Gastroesophageal sphincter (tissue), 3 donors: Measurements from ENCODE around the gene CAMK1D.
"Not testable (repeated sequence)": the region's sequence is repeated elsewhere in the genome, so short reads cannot be mapped to it uniquely, and the experiment has no call there.

ENCODE experiments used
- CTCF ChIP-seq, 4 experiments: fragments of 200-600 bp in 2 of 4; fragments of 450-650 bp in 2 of 4; sonication (generic) in 1 of 4; IDR thresholded peaks; one replicate each; pipeline ENCODE4 v1.5.1; 2017 to 2019; ENCODE audit warnings: antibody characterized with exemption in 4 of 4, mild to moderate bottlenecking in 2 of 4, moderate library complexity in 2 of 4
- POLR2A ChIP-seq, 2 donors: fragments of 450-650 bp; IDR thresholded peaks; one replicate each; pipeline ENCODE4 v1.6.1; 2017; ENCODE audit warnings: antibody characterized with exemption in 2 of 2, mild to moderate bottlenecking in 2 of 2, moderate library complexity in 1 of 2
- POLR2AphosphoS5 ChIP-seq: sonication (generic); formaldehyde crosslinking; IDR thresholded peaks from one replicate; pipeline ENCODE4 v1.6.1; 2017; ENCODE audit warnings: antibody characterized with exemption

DNA sequence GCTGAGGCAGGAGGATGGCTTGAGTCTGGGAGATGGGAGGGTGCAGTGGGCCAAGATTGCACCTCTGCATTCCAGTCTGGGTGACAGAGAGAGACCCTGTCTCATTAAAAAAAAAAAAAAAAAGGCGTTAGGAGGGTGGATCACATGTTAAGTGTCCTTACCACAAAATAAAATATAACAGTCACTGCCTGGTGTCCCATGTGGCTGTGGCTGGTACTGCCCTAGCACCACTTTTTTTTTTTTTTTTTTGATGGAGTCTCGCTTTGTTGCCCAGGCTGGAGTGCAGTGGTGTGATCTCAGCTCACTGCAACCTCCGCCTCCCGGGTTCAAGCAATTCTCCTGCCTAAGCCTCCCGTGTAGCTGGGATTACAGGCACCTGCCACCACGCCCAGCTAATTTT, 460.7 kb downstream of the CAMK1D start:
- TF ChIP-seq CTCF (IDR thresholded peaks at IDR 0.05); POLR2A (IDR thresholded peaks at IDR 0.05); POLR2AphosphoS5: not testable (repeated sequence)
